ENCODE results near the gene VPS37B. TPM values are rescaled to one million over a fixed set of nuclear protein-coding genes. Genes with fewer than 3 reads are reported as not detected.
A peak's percentile ranks its signal among the peaks of the same experiment; 100 is the strongest.
"Not testable (repeated sequence)": the region's sequence is repeated elsewhere in the genome, so short reads cannot be mapped to it uniquely, and the experiment has no call there.

Gene VPS37B
- total RNA-seq, 2 donors from 2014 or later = 22.7 to 24.1 TPM

DNA sequence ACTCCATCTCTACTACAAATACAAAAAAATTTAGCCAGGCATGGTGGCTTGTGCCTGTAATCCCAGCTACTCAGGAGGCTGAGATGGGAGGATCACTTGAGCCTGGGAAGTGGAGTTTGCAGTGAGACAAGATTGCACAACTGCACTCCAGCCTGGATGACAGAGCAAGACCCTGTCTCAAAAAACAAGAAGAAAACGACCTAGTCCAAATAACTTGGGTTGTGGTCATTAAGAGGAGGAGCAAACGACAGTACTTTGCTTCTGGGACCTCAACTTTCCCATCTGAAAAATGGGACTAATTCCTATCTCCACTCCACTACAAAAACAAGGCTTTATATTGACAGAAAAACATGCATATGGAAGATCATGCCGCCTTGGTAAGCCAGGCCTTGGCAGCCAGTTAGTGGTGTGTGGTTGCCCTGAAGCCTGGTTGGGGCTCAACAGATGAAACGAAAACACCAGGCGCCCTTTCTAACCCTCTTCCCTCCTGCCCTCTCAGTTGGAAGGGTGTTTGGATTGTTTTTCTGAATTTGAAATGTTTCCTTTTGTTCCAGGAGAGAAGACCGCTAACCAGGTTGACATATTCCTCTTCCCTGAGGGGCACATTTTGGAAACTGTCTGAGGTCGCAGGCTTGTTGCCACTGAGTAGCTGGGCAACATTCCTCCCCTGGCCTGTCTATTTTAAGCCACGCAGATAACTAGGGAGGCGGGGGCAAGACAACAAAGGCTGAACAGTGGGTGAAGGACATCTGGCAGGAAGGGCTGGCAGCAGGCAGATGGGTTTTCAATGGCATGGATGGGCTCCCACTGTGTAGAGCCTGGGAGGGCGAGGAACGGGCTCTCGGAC lies 13.7 kb upstream of the VPS37B start:
- DNase-seq = peak; percentile 66
- no peaks in the 10 kb centered on the region for H3K36me3 Mint-ChIP-seq (ENCODE audit: low read depth)
- H3K36me3 ChIP-seq (ENCODE audit: control insufficient read depth, insufficient read depth, low read length) = no peaks in the 10 kb centered on the region
- H3K27me3 ChIP-seq (ENCODE audit: control insufficient read depth, insufficient read depth, low read length, poor library complexity, severe bottlenecking) = no peaks in the 10 kb centered on the region
- no peaks in the 10 kb centered on the region for H3K4me1 ChIP-seq (ENCODE audit: control insufficient read depth, insufficient read depth, low read length)
- no peaks in the 10 kb centered on the region for H3K27me3 Mint-ChIP-seq (ENCODE audit: insufficient read depth)
- no peaks in the 10 kb centered on the region for H3K9me3 ChIP-seq (ENCODE audit: control insufficient read depth, low read length)
- H3K4me3 Mint-ChIP-seq = no peak overlapping the region
- no peak for TF ChIP-seq CTCF (conservative IDR thresholded peaks at IDR 0.05)
- 38 to 61% methylated on average over 1 to 10 of the region's 12 CpGs for WGBS, 2 experiments (ENCODE audit: insufficient coverage in 1 of 2, insufficient read length in 1 of 2)
- H3K27ac Mint-ChIP-seq = no peak overlapping the region
- peaks cover 5% of the 10 kb centered on the region for H3K9me3 Mint-ChIP-seq
- no peak overlapping the region for H3K4me3 ChIP-seq (ENCODE audit: low read length)
- H3K9ac ChIP-seq (ENCODE audit: extremely low read depth, low read length, poor library complexity, severe bottlenecking) = no peak overlapping the region
- peak overlapping the region; percentile 77 for H3K27ac ChIP-seq (ENCODE audit: low read depth, low read length)
- H3K4me1 Mint-ChIP-seq = no peaks in the 10 kb centered on the region

DNA sequence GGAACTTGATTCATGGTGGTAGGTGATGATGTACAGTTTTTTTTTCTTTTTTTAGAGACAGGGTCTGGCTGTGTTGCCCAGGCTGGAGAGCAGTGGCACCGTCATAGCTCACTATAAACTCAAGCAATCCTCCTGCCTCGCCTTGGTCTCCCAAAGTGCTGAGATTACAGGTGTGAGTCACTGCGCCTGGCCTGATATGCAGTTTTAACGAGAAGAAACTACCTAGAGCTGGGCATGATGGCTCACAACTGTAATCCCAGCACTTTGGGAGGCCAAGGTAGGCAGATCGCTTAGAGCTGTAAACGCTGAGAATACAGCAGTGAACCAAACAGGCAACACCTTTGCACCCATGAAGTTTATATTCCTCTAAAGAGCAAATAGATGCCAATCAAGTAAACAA lies 13.0 kb upstream of the VPS37B start:
- no peak overlapping the region for H3K9ac ChIP-seq (ENCODE audit: extremely low read depth, low read length, poor library complexity, severe bottlenecking)
- TF ChIP-seq CTCF (conservative IDR thresholded peaks at IDR 0.05) = no peak
- Mint-ChIP-seq H3K36me3 (ENCODE audit: low read depth) (no peaks in the 10 kb centered on the region), H3K27me3 (ENCODE audit: insufficient read depth) (no peaks in the 10 kb centered on the region), H3K4me3 (no peak overlapping the region), H3K9me3 (peaks cover 5% of the 10 kb centered on the region), H3K27ac (no peak overlapping the region), H3K4me1 (no peaks in the 10 kb centered on the region)
- WGBS, 2 experiments (ENCODE audit: insufficient coverage in 1 of 2, insufficient read length in 1 of 2) = 89 to 98% methylated on average over 6 of the region's 6 CpGs
- no peak for DNase-seq
- no peaks in the 10 kb centered on the region for H3K4me1 ChIP-seq (ENCODE audit: control insufficient read depth, insufficient read depth, low read length)
- H3K36me3 ChIP-seq (ENCODE audit: control insufficient read depth, insufficient read depth, low read length) = no peaks in the 10 kb centered on the region
- H3K4me3 ChIP-seq (ENCODE audit: low read length) = no peak overlapping the region
- H3K27me3 ChIP-seq (ENCODE audit: control insufficient read depth, insufficient read depth, low read length, poor library complexity, severe bottlenecking) = no peaks in the 10 kb centered on the region
- H3K27ac ChIP-seq (ENCODE audit: low read depth, low read length) = no peak overlapping the region
- H3K9me3 ChIP-seq (ENCODE audit: control insufficient read depth, low read length) = no peaks in the 10 kb centered on the region

GRCh38 chr12:122905258-122905657 lies 9.3 kb upstream of the VPS37B start:
- 98 to 100% methylated on average over 2 to 5 of the region's 5 CpGs for WGBS, 2 experiments (ENCODE audit: insufficient coverage in 1 of 2, insufficient read length in 1 of 2)
- H3K27ac Mint-ChIP-seq; H3K27ac ChIP-seq (ENCODE audit: low read depth, low read length); H3K9ac ChIP-seq (ENCODE audit: extremely low read depth, low read length, poor library complexity, severe bottlenecking); H3K9me3 ChIP-seq (ENCODE audit: control insufficient read depth, low read length); H3K4me3 Mint-ChIP-seq; H3K27me3 ChIP-seq (ENCODE audit: control insufficient read depth, insufficient read depth, low read length, poor library complexity, severe bottlenecking); DNase-seq; H3K36me3 Mint-ChIP-seq (ENCODE audit: low read depth); H3K27me3 Mint-ChIP-seq (ENCODE audit: insufficient read depth); H3K9me3 Mint-ChIP-seq; H3K4me1 Mint-ChIP-seq; H3K4me3 ChIP-seq (ENCODE audit: low read length); H3K36me3 ChIP-seq (ENCODE audit: control insufficient read depth, insufficient read depth, low read length); H3K4me1 ChIP-seq (ENCODE audit: control insufficient read depth, insufficient read depth, low read length): not testable (repeated sequence)
